H1 (cell line): ENCODE data around the gene MINDY3. TPM values are rescaled to one million over a fixed set of nuclear protein-coding genes. Genes with fewer than 3 reads are reported as not detected.

Experiments used
- SP1 ChIP-seq: IDR thresholded peaks from 2 replicates; pipeline ENCODE4 v1.6.1; 2011; ENCODE audit warnings: low read depth, low read length
- YY1 ChIP-seq: IDR thresholded peaks from 2 replicates; pipeline ENCODE4 v1.6.1; 2011; ENCODE audit warnings: low read depth, mild to moderate bottlenecking, low read length
- polyA plus RNA-seq, 7 experiments: library from polyadenylated mRNA; depleted of rRNA in 3 of 7; stranded (reverse) in 5 of 7; unstranded in 2 of 7; fragments of >200 nt in 5 of 7; fragments of 200-250 nt in 2 of 7; gene quantifications; 1 replicate in 5 of 7; 2 replicates in 1 of 7; 4 replicates in 1 of 7; pipeline versions ENCODE4 v1.2.1 to v1.2.3, GENCODE V29; 2011 to 2013; ENCODE audit warnings: missing spikeins in 2 of 7, mixed read lengths in 2 of 7
- total RNA-seq: library from RNA; stranded (reverse); fragmentation: NEBNext Ultra II Directional; extraction: Animal tissue kit (Norgen Biotek cat#: 25700); gene quantifications from 2 replicates; pipeline ENCODE4 v1.2.1, GENCODE V29; 2021

MINDY3 gene
- total and polyA plus RNA-seq, 2 of the 8 experiments (the other 6 are each of a cell fraction or from before 2014, with no cell fraction given) = 4.6 to 13.6 TPM

DNA sequence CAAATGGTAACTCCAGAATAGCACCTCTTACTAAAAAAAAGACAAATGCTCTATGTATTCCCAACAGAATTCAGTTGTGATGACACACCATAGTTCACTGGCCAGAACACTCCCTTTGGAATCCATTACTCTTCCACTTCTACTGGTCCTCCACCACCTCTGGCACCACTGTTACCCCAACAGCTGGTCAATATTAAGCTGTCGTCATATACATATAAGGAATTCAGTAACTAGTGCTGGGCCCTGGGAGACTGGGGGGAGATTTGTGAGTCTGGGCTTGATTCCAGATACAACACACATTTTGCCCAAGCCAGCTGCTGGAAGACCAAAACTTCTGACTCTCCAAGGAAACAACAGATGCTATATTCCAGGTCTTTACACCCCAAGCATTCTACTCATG lies 114.6 kb downstream of the MINDY3 start (continued):
- TF ChIP-seq SP1 (no peak), YY1 (no peak)
